OCI-LY1 (cell line): ENCODE results near the gene DBH.

ENCODE experiments used
- H2AFZ ChIP-seq: fragments of 200-600 bp; sonication (generic), shearing (Covaris generic); 2 replicates; pipeline ENCODE4 v1.6.0; 2014; ENCODE audit warnings: antibody characterized with exemption, mild to moderate bottlenecking, low read length
- H3F3A ChIP-seq: fragments of 200-600 bp; sonication (generic), shearing (Covaris generic); 2 replicates; pipeline ENCODE4 v1.6.0; 2014; ENCODE audit warnings: mild to moderate bottlenecking, antibody characterized with exemption, low read length, moderate library complexity; ENCODE audit not compliant: insufficient read depth
- H3K27ac ChIP-seq: fragments of 200-600 bp; sonication (generic); 2 replicates; pipeline ENCODE4 v1.5.1; 2014; ENCODE audit warnings: low read length, mixed run types, mild to moderate bottlenecking, low read depth; ENCODE audit not compliant: poor library complexity, severe bottlenecking
- H3K27me3 ChIP-seq: fragments of 200-600 bp; sonication (generic); 2 replicates; pipeline ENCODE4 v1.6.0; 2014; ENCODE audit warnings: antibody characterized with exemption, mild to moderate bottlenecking, low read length, moderate library complexity; ENCODE audit not compliant: insufficient read depth
- H3K36me3 ChIP-seq: fragments of 200-600 bp; sonication (generic); 2 replicates; pipeline ENCODE4 v1.6.1; 2014; ENCODE audit warnings: mild to moderate bottlenecking, antibody characterized with exemption, low read length, moderate library complexity, mixed read lengths; ENCODE audit not compliant: insufficient read depth
- H3K4me1 ChIP-seq: fragments of 200-600 bp; sonication (generic); 2 replicates; pipeline ENCODE4 v1.5.1; 2014; ENCODE audit warnings: mild to moderate bottlenecking, low read length, moderate library complexity; ENCODE audit not compliant: insufficient read depth, severe bottlenecking
- H3K4me2 ChIP-seq: fragments of 200-600 bp; sonication (generic), shearing (Covaris generic); 2 replicates; pipeline ENCODE4 v1.6.1; 2014; ENCODE audit warnings: low read length
- H3K4me3 ChIP-seq: fragments of 200-600 bp; sonication (generic); 2 replicates; pipeline ENCODE4 v1.5.1; 2014; ENCODE audit warnings: low read length, low read depth, mild to moderate bottlenecking, mixed read lengths; ENCODE audit not compliant: poor library complexity, severe bottlenecking
- H3K79me2 ChIP-seq: fragments of 200-600 bp; shearing (Covaris generic); 2 replicates; pipeline ENCODE4 v1.6.1; 2016; ENCODE audit warnings: mixed run types, low read length, mixed read lengths; ENCODE audit not compliant: insufficient read depth
- H3K9ac ChIP-seq: fragments of 200-600 bp; sonication (generic), shearing (Covaris generic); 2 replicates; pipeline ENCODE4 v1.6.1; 2014; ENCODE audit warnings: mild to moderate bottlenecking, low read length, mixed read lengths
- H3K9me2 ChIP-seq: fragments of 200-600 bp; sonication (generic), shearing (Covaris generic); 2 replicates; pipeline ENCODE4 v1.6.1; 2014; ENCODE audit warnings: low read depth, mild to moderate bottlenecking, low read length, mixed read lengths
- H3K9me3 ChIP-seq: fragments of 200-600 bp; shearing (Covaris generic); 2 replicates; pipeline ENCODE4 v1.6.1; 2014; ENCODE audit warnings: low read length, mixed read lengths
- H4K20me1 ChIP-seq: fragments of 200-600 bp; sonication (generic), shearing (Covaris generic); 2 replicates; pipeline ENCODE4 v1.6.0; 2016; ENCODE audit warnings: mild to moderate bottlenecking, low read length; ENCODE audit not compliant: insufficient read depth
- CTCF ChIP-seq: fragments of 200-600 bp; sonication (generic), shearing (Covaris generic); IDR thresholded peaks from 2 replicates; pipeline ENCODE4 v1.5.1; 2017; ENCODE audit warnings: mild to moderate bottlenecking, antibody characterized with exemption, low read length, moderate library complexity, mixed read lengths
- EZH2 ChIP-seq: fragments of 200-600 bp; sonication (generic), shearing (Covaris generic); IDR thresholded peaks from 2 replicates; pipeline ENCODE4 v1.8.0; 2017; ENCODE audit warnings: borderline replicate concordance, mixed run types, mild to moderate bottlenecking, antibody characterized with exemption, low read length, moderate library complexity, mixed read lengths

The DBH gene

GRCh38 chr9:133605856-133606707 lies 30.1 kb upstream of the DBH start:
- Histone ChIP-seq H4K20me1 (no peaks in the 10 kb centered on the region), H3K4me3 (no peak overlapping the region), H3K79me2 (no peaks in the 10 kb centered on the region), H3K9me3 (no peaks in the 10 kb centered on the region), H3F3A (no peaks in the 10 kb centered on the region), H3K36me3 (no peaks in the 10 kb centered on the region), H3K9ac (no peak overlapping the region), H3K4me1 (no peaks in the 10 kb centered on the region), H3K27me3 (peaks cover 5% of the 10 kb centered on the region; the same call in 1 of the 2 replicates), H3K27ac (no peak overlapping the region), H3K9me2 (no peaks in the 10 kb centered on the region), H3K4me2 (no peak overlapping the region), H2AFZ (no peak overlapping the region)
- no peak for TF ChIP-seq EZH2
- TF ChIP-seq CTCF = no peak

- H3K4me2 ChIP-seq = no peak overlapping the region
- H3K36me3 ChIP-seq = no peaks in the 10 kb centered on the region
- H3F3A ChIP-seq = no peaks in the 10 kb centered on the region
- H4K20me1 ChIP-seq = no peaks in the 10 kb centered on the region
- H3K9me3 ChIP-seq = no peaks in the 10 kb centered on the region
- H3K9me2 ChIP-seq = no peaks in the 10 kb centered on the region
- H2AFZ ChIP-seq = no peak overlapping the region
- H3K4me1 ChIP-seq = no peaks in the 10 kb centered on the region
- H3K27ac ChIP-seq = no peak overlapping the region
- H3K79me2 ChIP-seq = no peaks in the 10 kb centered on the region
- TF ChIP-seq EZH2 (no peak), CTCF (no peak)
- H3K4me3 ChIP-seq = no peak overlapping the region
- peaks cover 5% of the 10 kb centered on the region; the same call in 1 of the 2 replicates for H3K27me3 ChIP-seq
- no peak overlapping the region for H3K9ac ChIP-seq
Observed at GRCh38 chr9:133606708-133607025, 29.5 kb upstream of the DBH start.

- Histone ChIP-seq H2AFZ (no peak overlapping the region), H3F3A (no peaks in the 10 kb centered on the region), H3K9me2 (no peaks in the 10 kb centered on the region), H3K4me2 (no peak overlapping the region), H3K4me3 (no peak overlapping the region), H3K9ac (no peak overlapping the region), H4K20me1 (no peaks in the 10 kb centered on the region), H3K79me2 (no peaks in the 10 kb centered on the region), H3K9me3 (no peaks in the 10 kb centered on the region), H3K27ac (no peak overlapping the region), H3K4me1 (no peaks in the 10 kb centered on the region), H3K27me3 (peaks cover 5% of the 10 kb centered on the region; the same call in 1 of the 2 replicates), H3K36me3 (no peaks in the 10 kb centered on the region)
- no peak for TF ChIP-seq CTCF
Observed at GRCh38 chr9:133607381-133607780, 28.8 kb upstream of the DBH start.
